OCI-LY3 (cell line): Measurements from ENCODE around the gene AKR1C1.
"Not testable (repeated sequence)": the region's sequence is repeated elsewhere in the genome, so short reads cannot be mapped to it uniquely, and the experiment has no call there.

Experiments
- H2AFZ ChIP-seq: fragments of 200-600, 300-600 bp; shearing (Covaris generic); 2 replicates; pipeline ENCODE4 v1.6.0; 2014; ENCODE audit warnings: antibody characterized with exemption, low read depth, low read length
- H3K27ac ChIP-seq: fragments of 200-600, 300-600 bp; sonication (generic); 2 replicates; pipeline ENCODE4 v1.5.1; 2014; ENCODE audit warnings: mild to moderate bottlenecking, low read length, moderate library complexity, mixed read lengths
- H3K27me3 ChIP-seq: fragments of 200-600, 300-600 bp; sonication (generic); 2 replicates; pipeline ENCODE4 v1.6.1; 2014; ENCODE audit warnings: low read depth, low read length, mixed read lengths
- H3K36me3 ChIP-seq: fragments of 200-600, 300-600 bp; sonication (generic); replicated peaks from 2 replicates; pipeline ENCODE3; 2014; ENCODE audit warnings: low read depth, low read length, mixed read lengths
- H3K4me1 ChIP-seq: fragments of 300-600, 200-600 bp; sonication (generic); 2 replicates; pipeline ENCODE4 v1.6.1; 2014; ENCODE audit warnings: low read length, mixed read lengths
- H3K4me2 ChIP-seq: fragments of 200-600, 300-600 bp; sonication (generic); 2 replicates; pipeline ENCODE4 v1.6.1; 2014; ENCODE audit warnings: low read length, mixed read lengths
- H3K4me3 ChIP-seq: fragments of 300-600, 200-600 bp; sonication (generic); 2 replicates; pipeline ENCODE4 v1.5.1; 2014; ENCODE audit warnings: antibody characterized with exemption, mild to moderate bottlenecking, low read length, moderate library complexity
- H3K79me2 ChIP-seq: fragments of 300-600, 200-600 bp; shearing (Covaris generic); 2 replicates; pipeline ENCODE4 v1.6.1; 2014; ENCODE audit warnings: mild to moderate bottlenecking, low read length, mixed read lengths
- H3K9ac ChIP-seq: fragments of 300-600, 200-600 bp; shearing (Covaris generic); 2 replicates; pipeline ENCODE4 v1.6.0; 2014; ENCODE audit warnings: mild to moderate bottlenecking, low read length, moderate library complexity
- H3K9me3 ChIP-seq: fragments of 200-600, 300-600 bp; shearing (Covaris generic); 2 replicates; pipeline ENCODE4 v1.6.1; 2014; ENCODE audit warnings: low read length, mixed read lengths; ENCODE audit not compliant: insufficient read depth
- H4K20me1 ChIP-seq: fragments of 200-600, 300-600 bp; sonication (generic); 2 replicates; pipeline ENCODE4 v1.6.1; 2016; ENCODE audit warnings: low read length, mixed read lengths; ENCODE audit not compliant: insufficient read depth
- EZH2phosphoT487 ChIP-seq: fragments of 200-600 bp; shearing (Covaris generic); IDR thresholded peaks from 2 replicates; pipeline ENCODE4 v1.6.1; 2018; ENCODE audit warnings: antibody characterized with exemption, mixed run types, low read depth
- TF ChIP-seq, protein P1 (sequence below): fragments of 200-600, 300-600 bp; sonication (generic); IDR thresholded peaks from 2 replicates; pipeline ENCODE4 v1.5.1; 2014; ENCODE audit warnings: antibody characterized with exemption, low read length, low read depth

Gene AKR1C1

DNA sequence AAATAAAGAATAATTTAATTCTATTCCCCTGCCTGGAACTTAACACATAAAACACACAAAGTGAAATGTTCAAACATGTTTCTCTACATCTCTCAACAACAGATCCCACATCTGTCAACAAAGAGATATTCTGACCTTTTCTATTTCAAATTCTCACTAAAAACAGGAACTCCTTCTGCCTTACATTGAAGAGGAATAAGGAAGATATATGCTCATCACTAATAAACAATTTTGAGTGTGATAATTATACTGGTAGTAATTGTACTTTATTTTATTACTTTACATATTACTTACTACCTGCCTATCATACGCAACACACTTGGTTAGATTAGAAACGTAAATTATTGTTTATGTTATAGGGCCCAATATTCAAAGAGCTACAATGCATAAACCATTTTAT, 27.0 kb downstream of the AKR1C1 start:
- no peak for TF ChIP-seq EZH2phosphoT487
- TF ChIP-seq, protein P1, sequence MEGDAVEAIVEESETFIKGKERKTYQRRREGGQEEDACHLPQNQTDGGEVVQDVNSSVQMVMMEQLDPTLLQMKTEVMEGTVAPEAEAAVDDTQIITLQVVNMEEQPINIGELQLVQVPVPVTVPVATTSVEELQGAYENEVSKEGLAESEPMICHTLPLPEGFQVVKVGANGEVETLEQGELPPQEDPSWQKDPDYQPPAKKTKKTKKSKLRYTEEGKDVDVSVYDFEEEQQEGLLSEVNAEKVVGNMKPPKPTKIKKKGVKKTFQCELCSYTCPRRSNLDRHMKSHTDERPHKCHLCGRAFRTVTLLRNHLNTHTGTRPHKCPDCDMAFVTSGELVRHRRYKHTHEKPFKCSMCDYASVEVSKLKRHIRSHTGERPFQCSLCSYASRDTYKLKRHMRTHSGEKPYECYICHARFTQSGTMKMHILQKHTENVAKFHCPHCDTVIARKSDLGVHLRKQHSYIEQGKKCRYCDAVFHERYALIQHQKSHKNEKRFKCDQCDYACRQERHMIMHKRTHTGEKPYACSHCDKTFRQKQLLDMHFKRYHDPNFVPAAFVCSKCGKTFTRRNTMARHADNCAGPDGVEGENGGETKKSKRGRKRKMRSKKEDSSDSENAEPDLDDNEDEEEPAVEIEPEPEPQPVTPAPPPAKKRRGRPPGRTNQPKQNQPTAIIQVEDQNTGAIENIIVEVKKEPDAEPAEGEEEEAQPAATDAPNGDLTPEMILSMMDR, result no peak
- H2AFZ ChIP-seq, result no peak overlapping the region
- no peaks in the 10 kb centered on the region for H3K27me3 ChIP-seq
- H3K4me2 ChIP-seq, result no peak overlapping the region
- H3K4me1 ChIP-seq, result no peaks in the 10 kb centered on the region
- no peak overlapping the region for H3K27ac ChIP-seq
- no peaks in the 10 kb centered on the region for H3K79me2 ChIP-seq
- H3K36me3 ChIP-seq, result no peaks in the 10 kb centered on the region
- H4K20me1 ChIP-seq, result no peaks in the 10 kb centered on the region
- H3K9ac ChIP-seq, result no peak overlapping the region
- H3K9me3 ChIP-seq, result no peaks in the 10 kb centered on the region
- H3K4me3 ChIP-seq, result no peak overlapping the region

DNA sequence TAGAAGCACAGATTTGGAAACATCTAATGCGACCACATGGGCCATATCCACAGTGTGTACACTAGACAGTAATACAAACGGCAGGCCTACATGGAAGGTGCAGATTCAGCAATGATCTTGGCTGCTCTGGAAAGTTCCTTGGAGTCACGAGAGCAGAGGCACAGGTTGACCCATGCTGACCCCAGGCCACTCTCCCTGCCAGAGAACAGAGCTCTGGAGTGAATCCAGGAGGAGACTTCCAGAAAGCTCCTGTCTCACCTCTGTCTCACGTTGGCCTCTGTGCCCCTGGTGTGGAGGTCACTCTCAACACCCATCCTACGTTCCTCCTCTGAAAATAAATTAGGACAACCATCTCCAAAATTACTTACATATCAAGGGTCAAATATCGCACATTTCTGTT, 28.2 kb downstream of the AKR1C1 start:
- not testable (repeated sequence) for H3K9ac ChIP-seq, H3K27ac ChIP-seq, H3K79me2 ChIP-seq, H3K36me3 ChIP-seq, H3K27me3 ChIP-seq, H3K9me3 ChIP-seq, H4K20me1 ChIP-seq, H3K4me2 ChIP-seq, H3K4me3 ChIP-seq, H2AFZ ChIP-seq, H3K4me1 ChIP-seq

DNA sequence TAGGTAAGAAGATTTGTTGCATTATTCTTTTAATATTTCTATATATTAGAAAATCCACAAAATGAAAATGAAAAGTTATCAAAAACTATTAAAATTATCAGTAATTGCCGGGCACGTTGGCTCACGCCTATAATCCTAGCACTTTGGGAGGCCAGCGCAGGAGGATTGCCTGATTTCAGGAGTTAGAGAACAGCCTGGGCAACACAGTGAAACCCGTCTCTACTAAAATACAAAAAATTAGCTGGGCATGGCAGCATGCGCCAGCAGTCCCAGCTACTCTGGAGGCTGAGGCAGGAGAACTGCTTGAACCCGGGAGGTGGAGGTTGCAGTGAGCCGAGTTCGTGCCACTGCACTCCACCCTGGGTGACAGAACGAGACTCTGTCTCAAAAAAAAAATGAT, 29.3 kb downstream of the AKR1C1 start:
- not testable (repeated sequence) for H3K9ac ChIP-seq, H3K4me3 ChIP-seq, H4K20me1 ChIP-seq, H3K27me3 ChIP-seq, H3K4me2 ChIP-seq, H2AFZ ChIP-seq, H3K4me1 ChIP-seq, H3K79me2 ChIP-seq, H3K36me3 ChIP-seq, H3K9me3 ChIP-seq, H3K27ac ChIP-seq

DNA sequence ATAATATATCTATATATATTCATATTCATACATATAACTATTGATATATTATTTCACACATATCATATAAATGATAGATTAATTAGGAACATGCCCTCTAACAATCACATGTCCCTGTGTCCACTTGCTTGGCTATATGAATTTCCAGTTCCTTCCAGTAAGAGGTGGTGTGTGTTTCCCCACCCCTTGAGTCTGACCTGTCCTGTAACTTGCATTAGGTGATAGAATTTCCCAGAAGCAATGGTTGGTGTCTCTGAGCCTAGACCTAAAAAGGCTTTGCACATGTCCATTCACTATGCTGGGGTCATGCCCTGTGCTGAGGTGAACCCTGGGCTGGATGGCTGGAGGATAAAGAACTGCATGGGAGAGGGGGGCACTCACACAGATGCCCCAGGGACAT, 31.0 kb downstream of the AKR1C1 start:
- not testable (repeated sequence) for H2AFZ ChIP-seq, H4K20me1 ChIP-seq, H3K27me3 ChIP-seq, H3K4me1 ChIP-seq, H3K9me3 ChIP-seq, H3K4me3 ChIP-seq, H3K27ac ChIP-seq, H3K79me2 ChIP-seq, H3K36me3 ChIP-seq, H3K9ac ChIP-seq, H3K4me2 ChIP-seq

DNA sequence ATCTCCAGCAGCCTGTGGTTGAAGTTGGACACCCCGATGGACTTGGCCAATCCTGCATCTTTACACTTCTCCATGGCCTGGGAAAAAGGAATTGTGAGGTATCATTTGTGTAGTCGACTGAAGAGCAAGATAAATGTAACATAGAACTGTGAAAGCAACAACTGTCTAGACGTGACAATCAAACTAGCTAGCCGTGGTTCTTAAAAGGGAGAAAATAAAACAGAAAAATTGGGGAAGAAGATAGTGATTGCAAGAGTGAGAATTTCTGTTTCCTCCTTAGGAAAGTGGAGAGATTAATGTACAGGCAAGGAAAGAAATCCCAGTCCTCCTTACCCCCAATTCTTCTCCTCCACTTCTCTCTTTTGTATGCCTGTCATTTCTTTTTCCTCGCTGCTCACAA, 35.5 kb downstream of the AKR1C1 start:
- H3K9me3 ChIP-seq, result no peaks in the 10 kb centered on the region
- H3K27me3 ChIP-seq, result no peaks in the 10 kb centered on the region
- TF ChIP-seq, protein P1, result no peak
- no peak for TF ChIP-seq EZH2phosphoT487
- no peaks in the 10 kb centered on the region for H3K79me2 ChIP-seq
- no peak overlapping the region for H3K4me3 ChIP-seq
- no peak overlapping the region for H2AFZ ChIP-seq
- H3K4me2 ChIP-seq, result no peak overlapping the region
- no peak overlapping the region for H3K27ac ChIP-seq
- H4K20me1 ChIP-seq, result no peaks in the 10 kb centered on the region
- H3K9ac ChIP-seq, result no peak overlapping the region
- H3K4me1 ChIP-seq, result no peaks in the 10 kb centered on the region
- H3K36me3 ChIP-seq, result no peaks in the 10 kb centered on the region
